ENCODE results near the gene MACROD2. TPM values are rescaled to one million over a fixed set of nuclear protein-coding genes. Genes with fewer than 3 reads are reported as not detected.

The MACROD2 gene
- total and polyA plus RNA-seq, 4 donors = 13.0 to 67.1 (median 20.7) TPM

GRCh38 chr20:14816471-14816870 lies 821.2 kb downstream of the MACROD2 start:
- 89 to 96% methylated on average over 1 of the region's 1 CpG for WGBS, 2 donors
- H3K9ac ChIP-seq (ENCODE audit: insufficient read depth in 1 of 2, low read length in 2 of 2) = no peak overlapping the region
- DNase-seq (no peak), ATAC-seq (ENCODE audit: insufficient read depth, low FRiP score) (no peak)
- H3K27ac ChIP-seq (ENCODE audit: low read depth in 1 of 2, low read length in 1 of 2) = no peak overlapping the region
- H3K9me3 ChIP-seq (ENCODE audit: control insufficient read depth in 4 of 4, insufficient read depth in 3 of 4, low read length in 3 of 4) = no peaks in the 10 kb centered on the region
- no peak overlapping the region for H3K4me3 ChIP-seq
- no peaks in the 10 kb centered on the region for H3K36me3 ChIP-seq (ENCODE audit: control insufficient read depth in 4 of 4, insufficient read depth in 4 of 4, low read length in 4 of 4)
- no peaks in the 10 kb centered on the region for H3K27me3 ChIP-seq (ENCODE audit: control insufficient read depth in 3 of 3, insufficient read depth in 3 of 3, low read length in 2 of 3)
- peaks cover 0 to 8% (median 0%) of the 10 kb centered on the region in 5 donors for H3K4me1 ChIP-seq (ENCODE audit: control insufficient read depth in 5 of 5, insufficient read depth in 5 of 5, low read length in 5 of 5)
- TF ChIP-seq, protein P1, sequence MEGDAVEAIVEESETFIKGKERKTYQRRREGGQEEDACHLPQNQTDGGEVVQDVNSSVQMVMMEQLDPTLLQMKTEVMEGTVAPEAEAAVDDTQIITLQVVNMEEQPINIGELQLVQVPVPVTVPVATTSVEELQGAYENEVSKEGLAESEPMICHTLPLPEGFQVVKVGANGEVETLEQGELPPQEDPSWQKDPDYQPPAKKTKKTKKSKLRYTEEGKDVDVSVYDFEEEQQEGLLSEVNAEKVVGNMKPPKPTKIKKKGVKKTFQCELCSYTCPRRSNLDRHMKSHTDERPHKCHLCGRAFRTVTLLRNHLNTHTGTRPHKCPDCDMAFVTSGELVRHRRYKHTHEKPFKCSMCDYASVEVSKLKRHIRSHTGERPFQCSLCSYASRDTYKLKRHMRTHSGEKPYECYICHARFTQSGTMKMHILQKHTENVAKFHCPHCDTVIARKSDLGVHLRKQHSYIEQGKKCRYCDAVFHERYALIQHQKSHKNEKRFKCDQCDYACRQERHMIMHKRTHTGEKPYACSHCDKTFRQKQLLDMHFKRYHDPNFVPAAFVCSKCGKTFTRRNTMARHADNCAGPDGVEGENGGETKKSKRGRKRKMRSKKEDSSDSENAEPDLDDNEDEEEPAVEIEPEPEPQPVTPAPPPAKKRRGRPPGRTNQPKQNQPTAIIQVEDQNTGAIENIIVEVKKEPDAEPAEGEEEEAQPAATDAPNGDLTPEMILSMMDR (IDR thresholded peaks at IDR 0.05; ENCODE audit: control extremely low read depth, extremely low read depth) = no peak

GRCh38 chr20:14817101-14817500 lies 821.8 kb downstream of the MACROD2 start:
- DNase-seq (peak in 2 of 3 donors; percentile 39 to 59), ATAC-seq (ENCODE audit: insufficient read depth, low FRiP score) (no peak)
- 66 to 85% methylated on average over 3 of the region's 3 CpGs for WGBS, 2 donors
- Histone ChIP-seq H3K27me3 (ENCODE audit: control insufficient read depth in 3 of 3, insufficient read depth in 3 of 3, low read length in 2 of 3) (no peaks in the 10 kb centered on the region), H3K36me3 (ENCODE audit: control insufficient read depth in 4 of 4, insufficient read depth in 4 of 4, low read length in 4 of 4) (no peaks in the 10 kb centered on the region), H3K27ac (ENCODE audit: low read depth in 1 of 2, low read length in 1 of 2) (no peak overlapping the region), H3K4me1 (ENCODE audit: control insufficient read depth in 5 of 5, insufficient read depth in 5 of 5, low read length in 5 of 5) (peaks cover 0 to 8% (median 0%) of the 10 kb centered on the region in 5 donors), H3K4me3 (no peak overlapping the region), H3K9ac (ENCODE audit: insufficient read depth in 1 of 2, low read length in 2 of 2) (no peak overlapping the region), H3K9me3 (ENCODE audit: control insufficient read depth in 4 of 4, insufficient read depth in 3 of 4, low read length in 3 of 4) (no peaks in the 10 kb centered on the region)
- TF ChIP-seq, protein P1 (IDR thresholded peaks at IDR 0.05; ENCODE audit: control extremely low read depth, extremely low read depth) = no peak

DNA sequence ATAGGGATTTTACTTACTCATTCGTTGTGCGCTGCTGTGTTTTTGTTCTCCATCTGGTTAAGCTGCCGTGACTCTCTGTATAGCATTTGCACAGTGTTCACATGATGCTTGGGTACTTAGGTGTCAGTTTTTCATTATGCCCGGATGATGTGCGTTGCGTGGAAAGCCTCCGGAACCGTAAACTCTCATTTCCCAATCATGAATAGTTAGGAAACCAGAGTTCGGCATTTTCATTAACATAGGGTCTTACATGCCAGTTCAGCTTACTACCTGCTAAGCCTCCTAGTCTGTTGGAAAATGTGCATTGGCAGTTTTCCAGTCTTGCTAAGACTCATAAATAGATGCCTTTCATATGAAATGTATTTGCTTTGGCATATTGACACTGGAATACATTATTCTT lies 825.5 kb downstream of the MACROD2 start:
- H3K27me3 ChIP-seq (ENCODE audit: control insufficient read depth in 3 of 3, insufficient read depth in 3 of 3, low read length in 2 of 3) = no peaks in the 10 kb centered on the region
- peaks cover 0 to 8% (median 0%) of the 10 kb centered on the region in 5 donors for H3K4me1 ChIP-seq (ENCODE audit: control insufficient read depth in 5 of 5, insufficient read depth in 5 of 5, low read length in 5 of 5)
- H3K36me3 ChIP-seq (ENCODE audit: control insufficient read depth in 4 of 4, insufficient read depth in 4 of 4, low read length in 4 of 4) = no peaks in the 10 kb centered on the region
- H3K9me3 ChIP-seq (ENCODE audit: control insufficient read depth in 4 of 4, insufficient read depth in 3 of 4, low read length in 3 of 4) = no peaks in the 10 kb centered on the region
- TF ChIP-seq, protein P1 (IDR thresholded peaks at IDR 0.05; ENCODE audit: control extremely low read depth, extremely low read depth) = no peak
- no peak overlapping the region for H3K9ac ChIP-seq (ENCODE audit: insufficient read depth in 1 of 2, low read length in 2 of 2)
- WGBS, 2 donors = 87 to 92% methylated on average over 9 of the region's 9 CpGs
- no peak overlapping the region for H3K27ac ChIP-seq (ENCODE audit: low read depth in 1 of 2, low read length in 1 of 2)
- DNase-seq = peak in 1 of 3 donors; percentile 43
- no peak for ATAC-seq (ENCODE audit: insufficient read depth, low FRiP score)
- no peak overlapping the region for H3K4me3 ChIP-seq

DNA sequence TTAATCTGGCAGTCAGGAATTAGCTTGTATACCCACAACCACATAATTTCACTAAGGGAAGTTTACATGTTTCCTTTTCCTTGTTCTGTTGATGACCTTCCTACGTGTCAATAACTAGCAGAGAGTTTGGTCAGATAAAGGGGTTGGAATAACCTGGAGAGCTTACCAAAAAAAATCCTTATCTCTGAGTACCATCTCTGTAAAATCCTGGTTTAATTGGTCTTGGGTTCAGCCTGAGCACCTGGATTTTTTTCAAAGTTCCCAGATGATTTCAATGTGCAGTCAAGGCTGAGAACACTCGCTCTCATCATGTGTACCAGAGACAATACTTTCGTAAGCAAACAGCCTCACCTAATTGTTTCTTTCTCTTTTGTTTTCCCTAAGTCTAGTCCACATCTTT lies 825.9 kb downstream of the MACROD2 start:
- peaks cover 0 to 8% (median 0%) of the 10 kb centered on the region in 5 donors for H3K4me1 ChIP-seq (ENCODE audit: control insufficient read depth in 5 of 5, insufficient read depth in 5 of 5, low read length in 5 of 5)
- TF ChIP-seq, protein P1 (IDR thresholded peaks at IDR 0.05; ENCODE audit: control extremely low read depth, extremely low read depth) = no peak
- H3K9ac ChIP-seq (ENCODE audit: insufficient read depth in 1 of 2, low read length in 2 of 2) = no peak overlapping the region
- 60 to 72% methylated on average over 3 of the region's 3 CpGs for WGBS, 2 donors
- H3K36me3 ChIP-seq (ENCODE audit: control insufficient read depth in 4 of 4, insufficient read depth in 4 of 4, low read length in 4 of 4) = no peaks in the 10 kb centered on the region
- H3K27ac ChIP-seq (ENCODE audit: low read depth in 1 of 2, low read length in 1 of 2) = no peak overlapping the region
- H3K9me3 ChIP-seq (ENCODE audit: control insufficient read depth in 4 of 4, insufficient read depth in 3 of 4, low read length in 3 of 4) = no peaks in the 10 kb centered on the region
- DNase-seq = no peak
- no peak for ATAC-seq (ENCODE audit: insufficient read depth, low FRiP score)
- no peak overlapping the region for H3K4me3 ChIP-seq
- H3K27me3 ChIP-seq (ENCODE audit: control insufficient read depth in 3 of 3, insufficient read depth in 3 of 3, low read length in 2 of 3) = no peaks in the 10 kb centered on the region

Data from lung (tissue), 12 donors.